ENCODE measurements around the gene NDE1. TPM values are rescaled to one million over a fixed set of nuclear protein-coding genes. Genes with fewer than 3 reads are reported as not detected.

The NDE1 gene
- total and polyA plus RNA-seq, 2 donors (not counting 3 experiments of a cell fraction or from before 2014, with no cell fraction given) = 28.0 to 90.2 TPM

- FAIRE-seq (no peak), DNase-seq (ENCODE audit: low read depth, low spot score) (no peak)
- POLR2A ChIA-PET = no interaction called here
- no TSS peak for BruUV-seq (replicated peaks)
- no peak overlapping the region for H3K4me3 ChIP-seq (replicated peaks in 1 of 3; ENCODE audit: insufficient read depth in 1 of 3, low read depth in 1 of 3, low read length in 3 of 3)
- intact Hi-C loops (cut with micrococcal nuclease) (no loop called here), dilution Hi-C loops (cut with MboI; ENCODE audit: extremely low pct_ligation_motif_present, low sequenced_read_pairs) (no loop called here)
- H2AFZ ChIP-seq (ENCODE audit: low read depth, low read length) = no peak overlapping the region
- H3K9me1 ChIP-seq (replicated peaks; ENCODE audit: control insufficient read depth, extremely low read depth, insufficient read depth, low read length) = no peaks in the 10 kb centered on the region
- no peaks in the 10 kb centered on the region for H3K9me3 ChIP-seq (replicated peaks; ENCODE audit: control insufficient read depth, insufficient read depth, low read length)
- peaks cover 0 to 6% of the 10 kb centered on the region in 2 experiments for H3K36me3 ChIP-seq (ENCODE audit: control insufficient read depth in 2 of 2, extremely low read depth in 1 of 2, insufficient read depth in 2 of 2, low read length in 2 of 2)
- CTCF ChIA-PET = interaction anchor here (1.3 kb wide), 1 partner anchor 10 kb away, joined by 5 read pairs; no protein-coding TSS in a partner anchor
- no peak overlapping the region for H3K9ac ChIP-seq (replicated peaks; ENCODE audit: extremely low read depth, insufficient read depth, low read length)
- peaks cover 62% of the 10 kb centered on the region for H3K79me2 ChIP-seq (ENCODE audit: control insufficient read depth, insufficient read depth, low read length)
- no peak overlapping the region for H3K4me2 ChIP-seq (ENCODE audit: insufficient read depth, low read length)
- H3K4me1 ChIP-seq (ENCODE audit: control insufficient read depth, extremely low read depth, insufficient read depth, low read length) = no peaks in the 10 kb centered on the region
- TF ChIP-seq POLR2AphosphoS5 (IDR thresholded peaks at IDR 0.05; ENCODE audit: insufficient read depth, low read depth, low read length) (no peak), FOS (IDR thresholded peaks at IDR 0.05; ENCODE audit: borderline replicate concordance, insufficient read depth, low read length) (no peak), GATA2 (IDR thresholded peaks at IDR 0.05; ENCODE audit: insufficient read depth, insufficient read length, low read depth, low read length) (no peak), JUN (IDR thresholded peaks at IDR 0.05; ENCODE audit: borderline replicate concordance, insufficient read depth, insufficient read length, low read depth) (no peak), MYC (IDR thresholded peaks at IDR 0.05; ENCODE audit: low read depth, low read length) (no peak), MAX (IDR thresholded peaks at IDR 0.05; ENCODE audit: insufficient read depth, insufficient read length) (no peak), CTCF (IDR thresholded peaks at IDR 0.05; ENCODE audit: extremely low read depth in 1 of 2, insufficient read depth in 1 of 2, low read depth in 1 of 2, low read length in 2 of 2) (no peak), EZH2 (IDR thresholded peaks at IDR 0.05; ENCODE audit: borderline replicate concordance, low read depth, low read length, severe bottlenecking) (no peak), POLR2A (IDR thresholded peaks at IDR 0.05; ENCODE audit: low read depth, low read length) (no peak)
- H4K20me1 ChIP-seq (replicated peaks; ENCODE audit: control insufficient read depth, extremely low read depth, insufficient read depth, low read length) = no peaks in the 10 kb centered on the region
- no peaks in the 10 kb centered on the region for H3K27me3 ChIP-seq (ENCODE audit: control insufficient read depth in 2 of 2, insufficient read depth in 2 of 2, low read length in 2 of 2)
- no peak overlapping the region for H3K27ac ChIP-seq (ENCODE audit: insufficient read depth, low read depth, low read length)
These were observed 10.2 kb downstream of the NDE1 start for GRCh38 chr16:15660203-15660601.

All from endothelial cell of umbilical vein (primary cell).